Chondrocyte (in vitro differentiated cells): Measurements from ENCODE around the gene KMT2D. TPM values are rescaled to one million over a fixed set of nuclear protein-coding genes. Genes with fewer than 3 reads are reported as not detected.
"Not testable (repeated sequence)": the region's sequence is repeated elsewhere in the genome, so short reads cannot be mapped to it uniquely, and the experiment has no call there.

ENCODE experiments used
- DNase-seq: peaks from one replicate; pipeline ENCODE4 v3.0.0; 2021; ENCODE audit warnings: mixed read lengths, low spot score
- H3K27ac Mint-ChIP-seq: one replicate; pipeline ENCODE4 v1.8.0; 2021; ENCODE audit warnings: mild to moderate bottlenecking, moderate library complexity, mixed read lengths; ENCODE audit not compliant: unreplicated experiment
- H3K27me3 Mint-ChIP-seq: 2 replicates; pipeline ENCODE4 v1.8.0; 2021; ENCODE audit warnings: low read depth, mixed read lengths
- H3K36me3 Mint-ChIP-seq: 2 replicates; pipeline ENCODE4 v1.8.0; 2021; ENCODE audit warnings: low read depth, mixed read lengths
- H3K4me1 Mint-ChIP-seq: 2 replicates; pipeline ENCODE4 v1.8.0; 2021; ENCODE audit warnings: low read depth, mild to moderate bottlenecking, mixed read lengths
- H3K4me3 Mint-ChIP-seq: one replicate; pipeline ENCODE4 v1.8.0; 2021; ENCODE audit warnings: mild to moderate bottlenecking, moderate library complexity, mixed read lengths; ENCODE audit not compliant: unreplicated experiment
- H3K9me3 Mint-ChIP-seq: 2 replicates; pipeline ENCODE4 v1.8.0; 2021; ENCODE audit warnings: low read depth, mixed read lengths
- total RNA-seq: library from RNA; stranded (reverse); gene quantifications from 3 replicates; pipeline ENCODE4 v1.2.1, GENCODE V29; 2021
- TF ChIP-seq, protein P1 (sequence below): fragments of 200-600 bp; sonication (generic); IDR thresholded peaks from 2 replicates; pipeline ENCODE4 v1.5.0; 2021; ENCODE audit warnings: antibody characterized with exemption, mild to moderate bottlenecking, moderate library complexity

Gene KMT2D
- total RNA-seq, 1 donor from 2014 or later = 65.4 TPM

- H3K4me1 Mint-ChIP-seq = peaks cover 17% of the 10 kb centered on the region
- DNase-seq = no peak
These were observed 8.4 kb upstream of the KMT2D start for GRCh38 chr12:49068879-49069506.

DNA sequence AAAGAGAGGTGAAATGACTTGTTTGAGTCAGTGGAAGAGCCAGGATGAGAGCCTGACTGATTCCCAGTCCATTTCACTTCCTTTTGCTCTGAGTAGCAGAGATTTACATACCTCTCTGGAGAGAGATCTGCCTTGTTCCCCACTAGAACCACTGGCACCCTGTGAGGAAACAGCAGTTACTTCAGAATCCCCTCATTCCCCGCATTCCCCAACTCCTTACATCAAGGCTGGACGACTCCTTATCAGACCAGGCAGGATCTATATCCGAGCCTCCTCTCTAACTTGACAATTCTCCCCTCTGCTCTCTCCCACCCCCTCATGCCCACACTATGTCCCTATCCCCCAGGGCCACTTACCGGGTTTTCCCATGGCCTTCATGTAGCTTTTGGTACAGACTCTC lies 5.5 kb upstream of the KMT2D start:
- Mint-ChIP-seq H3K4me1 (peaks cover 25% of the 10 kb centered on the region), H3K27ac (no peak overlapping the region), H3K4me3 (no peak overlapping the region), H3K27me3 (no peaks in the 10 kb centered on the region), H3K36me3 (no peaks in the 10 kb centered on the region), H3K9me3 (no peaks in the 10 kb centered on the region)
- DNase-seq = no peak
- TF ChIP-seq, protein P1, sequence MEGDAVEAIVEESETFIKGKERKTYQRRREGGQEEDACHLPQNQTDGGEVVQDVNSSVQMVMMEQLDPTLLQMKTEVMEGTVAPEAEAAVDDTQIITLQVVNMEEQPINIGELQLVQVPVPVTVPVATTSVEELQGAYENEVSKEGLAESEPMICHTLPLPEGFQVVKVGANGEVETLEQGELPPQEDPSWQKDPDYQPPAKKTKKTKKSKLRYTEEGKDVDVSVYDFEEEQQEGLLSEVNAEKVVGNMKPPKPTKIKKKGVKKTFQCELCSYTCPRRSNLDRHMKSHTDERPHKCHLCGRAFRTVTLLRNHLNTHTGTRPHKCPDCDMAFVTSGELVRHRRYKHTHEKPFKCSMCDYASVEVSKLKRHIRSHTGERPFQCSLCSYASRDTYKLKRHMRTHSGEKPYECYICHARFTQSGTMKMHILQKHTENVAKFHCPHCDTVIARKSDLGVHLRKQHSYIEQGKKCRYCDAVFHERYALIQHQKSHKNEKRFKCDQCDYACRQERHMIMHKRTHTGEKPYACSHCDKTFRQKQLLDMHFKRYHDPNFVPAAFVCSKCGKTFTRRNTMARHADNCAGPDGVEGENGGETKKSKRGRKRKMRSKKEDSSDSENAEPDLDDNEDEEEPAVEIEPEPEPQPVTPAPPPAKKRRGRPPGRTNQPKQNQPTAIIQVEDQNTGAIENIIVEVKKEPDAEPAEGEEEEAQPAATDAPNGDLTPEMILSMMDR = no peak

More at GRCh38 chr12:49068879-49069506, 8.4 kb upstream of the KMT2D start:
- Mint-ChIP-seq H3K27ac (peak overlapping the region; percentile 95), H3K27me3 (no peaks in the 10 kb centered on the region), H3K4me3 (peak overlapping the region; percentile 98), H3K9me3 (no peaks in the 10 kb centered on the region), H3K36me3 (no peaks in the 10 kb centered on the region)
- TF ChIP-seq, protein P1 = no peak

- Mint-ChIP-seq H3K27me3 (no peaks in the 10 kb centered on the region), H3K9me3 (no peaks in the 10 kb centered on the region), H3K27ac (no peak overlapping the region), H3K4me3 (no peak overlapping the region), H3K36me3 (no peaks in the 10 kb centered on the region), H3K4me1 (peaks cover 21% of the 10 kb centered on the region)
- TF ChIP-seq, protein P1 = no peak
- no peak for DNase-seq
These were observed 4.2 kb upstream of the KMT2D start for GRCh38 chr12:49064767-49065152.

GRCh38 chr12:49061916-49062315 lies 1.3 kb upstream of the KMT2D start:
- H3K27me3 Mint-ChIP-seq, H3K4me3 Mint-ChIP-seq, H3K9me3 Mint-ChIP-seq, H3K27ac Mint-ChIP-seq, H3K36me3 Mint-ChIP-seq: not testable (repeated sequence)
- DNase-seq = peak; percentile 52
- peaks cover 34% of the 10 kb centered on the region for H3K4me1 Mint-ChIP-seq

DNA sequence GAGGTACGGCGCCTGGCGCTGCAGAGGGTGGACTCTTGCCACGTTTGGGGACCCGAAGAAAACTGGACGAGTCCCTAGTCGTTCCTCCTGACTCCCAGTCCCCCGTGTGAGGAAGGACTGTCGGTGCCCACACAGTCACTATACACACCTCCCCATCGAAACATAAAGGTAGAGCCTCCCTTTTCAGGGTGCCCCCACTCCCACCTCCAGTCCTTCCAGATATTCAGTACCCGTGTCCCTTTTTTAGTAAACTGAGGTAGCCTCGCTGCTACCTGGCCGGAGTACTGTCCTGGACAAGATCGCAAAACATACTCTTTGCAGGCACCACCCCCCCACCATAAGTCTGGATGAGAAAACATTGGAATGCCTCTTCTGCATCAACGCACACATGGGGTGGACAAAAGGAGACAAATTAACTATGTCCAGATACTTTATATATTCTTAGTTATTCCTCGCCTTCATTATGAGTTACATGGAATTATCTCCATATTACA lies 610 bp upstream of the KMT2D start:
- Mint-ChIP-seq H3K9me3 (no peaks in the 10 kb centered on the region), H3K36me3 (peaks cover 2% of the 10 kb centered on the region), H3K4me3 (peak overlapping the region; percentile 95), H3K4me1 (peaks cover 41% of the 10 kb centered on the region), H3K27me3 (no peaks in the 10 kb centered on the region), H3K27ac (peak overlapping the region; percentile 97)
- no peak for DNase-seq
- TF ChIP-seq, protein P1 = no peak
